Neuron (in vitro differentiated cells): ENCODE results near the gene IZUMO1R.
"Not testable (repeated sequence)": the region's sequence is repeated elsewhere in the genome, so short reads cannot be mapped to it uniquely, and the experiment has no call there.

Source experiments
- H2AFZ ChIP-seq: one replicate; pipeline ENCODE4 v1.6.1; 2013; ENCODE audit warnings: low read depth, mild to moderate bottlenecking, inconsistent platforms, low read length, moderate library complexity
- H3K27me3 ChIP-seq: one replicate; pipeline ENCODE4 v1.6.1; 2013; ENCODE audit warnings: low read length; ENCODE audit not compliant: insufficient read depth
- H3K36me3 ChIP-seq: one replicate; pipeline ENCODE4 v1.6.1; 2013; ENCODE audit warnings: low read length; ENCODE audit not compliant: insufficient read depth
- H3K4me1 ChIP-seq: one replicate; pipeline ENCODE4 v1.6.1; 2013; ENCODE audit warnings: low read length; ENCODE audit not compliant: insufficient read depth
- H3K4me3 ChIP-seq: 2 replicates; pipeline ENCODE4 v1.5.1; 2013; ENCODE audit warnings: mild to moderate bottlenecking, low read length, moderate library complexity
- H3K9me3 ChIP-seq: one replicate; pipeline ENCODE4 v1.6.1; 2013; ENCODE audit warnings: low read length

IZUMO1R gene

GRCh38 chr11:94332814-94333213 is 28.4 kb downstream of the IZUMO1R start:
- no peak overlapping the region for H3K4me3 ChIP-seq

DNA sequence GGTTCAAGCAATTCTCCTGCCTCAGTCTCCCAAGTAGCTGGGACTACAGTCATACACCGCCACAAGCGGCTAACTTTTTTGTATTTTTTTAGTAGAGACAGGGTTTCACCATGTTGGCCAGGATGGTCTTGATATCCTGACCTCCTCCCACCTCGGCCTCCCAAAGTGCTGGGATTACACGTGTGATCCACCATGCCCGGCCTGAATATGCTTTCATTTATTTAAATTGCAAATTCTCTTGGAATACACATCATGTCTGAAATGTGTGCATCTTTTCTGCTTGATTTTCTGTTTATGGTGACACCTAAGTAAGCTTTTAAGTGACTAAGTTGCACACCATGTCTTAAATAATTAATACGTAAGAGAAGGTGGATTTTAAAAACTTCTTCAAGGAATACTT is 31.7 kb downstream of the IZUMO1R start:
- Histone ChIP-seq H2AFZ (no peak overlapping the region), H3K4me1 (no peaks in the 10 kb centered on the region), H3K9me3 (no peaks in the 10 kb centered on the region), H3K36me3 (no peaks in the 10 kb centered on the region), H3K27me3 (no peaks in the 10 kb centered on the region), H3K4me3 (no peak overlapping the region)

More at GRCh38 chr11:94332814-94333213, 28.4 kb downstream of the IZUMO1R start:
- Histone ChIP-seq H3K36me3 (no peaks in the 10 kb centered on the region), H3K9me3 (no peaks in the 10 kb centered on the region), H3K27me3 (no peaks in the 10 kb centered on the region), H2AFZ (no peak overlapping the region), H3K4me1 (no peaks in the 10 kb centered on the region)

DNA sequence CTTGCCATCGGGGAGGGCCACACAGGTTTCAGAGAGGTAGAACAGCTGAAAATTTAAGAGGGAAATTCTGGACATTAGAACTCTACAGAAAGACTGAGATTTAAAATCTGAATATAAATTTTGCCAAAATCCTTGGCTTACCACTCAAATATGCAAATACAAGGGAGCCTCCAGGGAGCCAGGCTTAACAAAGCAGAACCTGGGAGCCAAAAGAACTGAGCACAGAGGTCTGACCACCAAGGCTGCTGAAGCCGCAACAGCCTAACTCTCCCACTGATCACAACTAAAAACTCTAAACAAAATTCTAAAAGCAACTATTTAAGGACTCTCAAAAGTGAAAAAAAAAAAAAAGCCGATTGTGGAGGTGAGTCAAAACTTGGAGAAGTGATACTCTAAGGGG is 34.3 kb downstream of the IZUMO1R start:
- Histone ChIP-seq H3K27me3 (no peaks in the 10 kb centered on the region), H3K4me1 (no peaks in the 10 kb centered on the region), H2AFZ (no peak overlapping the region), H3K4me3 (no peak overlapping the region), H3K36me3 (no peaks in the 10 kb centered on the region), H3K9me3 (no peaks in the 10 kb centered on the region)

DNA sequence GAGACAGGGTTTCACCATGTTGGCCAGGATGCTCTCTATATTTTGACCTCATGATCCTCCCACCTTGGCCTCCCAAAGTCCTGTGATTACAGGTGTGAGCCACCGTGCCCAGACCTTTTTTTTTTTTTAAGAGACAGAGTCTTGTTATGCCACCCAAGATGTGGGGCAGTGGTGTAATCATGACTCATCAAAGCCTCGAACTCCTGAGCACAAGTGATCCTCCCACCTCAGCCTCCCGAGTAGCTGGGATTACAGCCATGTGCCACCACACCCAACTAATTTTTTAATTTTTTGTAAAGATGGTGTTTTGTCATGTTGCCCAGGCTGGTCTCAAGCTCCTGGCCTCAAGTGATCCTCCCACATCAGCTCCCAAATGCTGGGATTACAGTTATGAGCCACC is 37.9 kb downstream of the IZUMO1R start:
- Histone ChIP-seq H3K4me1 (no peaks in the 10 kb centered on the region), H3K36me3 (no peaks in the 10 kb centered on the region), H3K4me3 (no peak overlapping the region), H3K9me3 (no peaks in the 10 kb centered on the region), H2AFZ (no peak overlapping the region), H3K27me3 (no peaks in the 10 kb centered on the region)

DNA sequence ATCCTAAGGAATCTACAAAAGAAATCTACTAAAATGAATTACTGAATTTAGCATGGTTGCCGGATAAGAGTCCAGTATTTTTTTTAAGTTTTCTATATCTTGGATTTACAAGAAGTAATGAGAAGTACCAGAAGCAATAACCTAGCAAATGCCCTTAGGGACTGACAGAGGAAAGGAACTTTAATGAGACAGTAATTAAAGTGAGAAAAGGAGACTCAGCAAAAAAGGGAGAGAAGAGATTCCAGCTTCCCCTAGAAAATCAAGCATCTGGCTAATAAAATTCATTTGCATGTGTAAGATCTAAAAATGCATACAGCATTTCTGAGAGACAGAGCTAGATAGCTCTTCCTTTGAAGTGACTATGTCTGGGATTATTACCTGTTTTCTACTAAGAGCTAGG is 39.1 kb downstream of the IZUMO1R start:
- H3K36me3 ChIP-seq, result no peaks in the 10 kb centered on the region
- H2AFZ ChIP-seq, result no peak overlapping the region
- H3K27me3 ChIP-seq, result no peaks in the 10 kb centered on the region
- no peaks in the 10 kb centered on the region for H3K4me1 ChIP-seq
- no peaks in the 10 kb centered on the region for H3K9me3 ChIP-seq
- no peak overlapping the region for H3K4me3 ChIP-seq

- H3K36me3 ChIP-seq, H3K4me3 ChIP-seq, H3K27me3 ChIP-seq, H3K4me1 ChIP-seq, H3K9me3 ChIP-seq, H2AFZ ChIP-seq: not testable (repeated sequence)
These were observed 41.9 kb downstream of the IZUMO1R start for GRCh38 chr11:94346311-94346710.

GRCh38 chr11:94350850-94351563 is 46.6 kb downstream of the IZUMO1R start:
- H3K9me3 ChIP-seq, H3K4me3 ChIP-seq, H2AFZ ChIP-seq, H3K27me3 ChIP-seq, H3K36me3 ChIP-seq, H3K4me1 ChIP-seq: not testable (repeated sequence)
